Measurements from ENCODE around the gene CFAP65. TPM values are rescaled to one million over a fixed set of nuclear protein-coding genes. Genes with fewer than 3 reads are reported as not detected.

CFAP65 gene
- total and polyA plus RNA-seq, 7 donors: under 0.01 to 0.10 (median under 0.01) TPM; not detected in 4

- Histone ChIP-seq H3K27ac (no peak overlapping the region), H3K36me3 (no peaks in the 10 kb centered on the region), H3K9me3 (no peaks in the 10 kb centered on the region), H3K27me3 (peaks cover 53 to 84% (median 69%) of the 10 kb centered on the region in 3 donors), H3K4me1 (peaks cover 0 to 35% (median 24%) of the 10 kb centered on the region in 4 donors), H3K4me3 (no peak overlapping the region)
- intact Hi-C loops (cut with DNase I): no loop called here
- no peak for DNase-seq
- TF ChIP-seq EP300 (IDR thresholded peaks at IDR 0.05): no peak
- no peak for TF ChIP-seq POLR2AphosphoS5 (IDR thresholded peaks at IDR 0.05)
- no peak for TF ChIP-seq CTCF (IDR thresholded peaks at IDR 0.05)
- TF ChIP-seq POLR2A (IDR thresholded peaks at IDR 0.05): no peak
- 18 to 19% methylated on average over 5 of the region's 5 CpGs for WGBS, 2 donors
These were observed 77.7 kb downstream of the CFAP65 start for GRCh38 chr2:218963601-218964000.

- TF ChIP-seq EP300 (IDR thresholded peaks at IDR 0.05): no peak
- no peak for TF ChIP-seq POLR2AphosphoS5 (IDR thresholded peaks at IDR 0.05)
- TF ChIP-seq POLR2A (IDR thresholded peaks at IDR 0.05): no peak
- no peak for TF ChIP-seq CTCF (IDR thresholded peaks at IDR 0.05)
- no peaks in the 10 kb centered on the region for H3K36me3 ChIP-seq
- no peaks in the 10 kb centered on the region for H3K9me3 ChIP-seq
- H3K4me3 ChIP-seq: no peak overlapping the region
- H3K27me3 ChIP-seq: peaks cover 53 to 87% (median 75%) of the 10 kb centered on the region in 3 donors
- WGBS, 2 donors: 3 to 5% methylated on average over 42 of the region's 42 CpGs
- peaks cover 0 to 35% (median 24%) of the 10 kb centered on the region in 4 donors for H3K4me1 ChIP-seq
- H3K27ac ChIP-seq: no peak overlapping the region
- no peak for DNase-seq
- intact Hi-C loops (cut with DNase I): no loop called here
These were observed 78.3 kb downstream of the CFAP65 start for GRCh38 chr2:218962859-218963492.

- no peak overlapping the region for H3K4me3 ChIP-seq
- peaks cover 53 to 90% (median 75%) of the 10 kb centered on the region in 3 donors for H3K27me3 ChIP-seq
- H3K36me3 ChIP-seq: no peaks in the 10 kb centered on the region
- H3K27ac ChIP-seq: no peak overlapping the region
- TF ChIP-seq POLR2A (IDR thresholded peaks at IDR 0.05) (no peak), POLR2AphosphoS5 (IDR thresholded peaks at IDR 0.05) (no peak), EP300 (IDR thresholded peaks at IDR 0.05) (no peak), CTCF (IDR thresholded peaks at IDR 0.05) (no peak)
- 17 to 20% methylated on average over 34 of the region's 34 CpGs for WGBS, 2 donors
- intact Hi-C loops (cut with DNase I): no loop called here
- no peak for DNase-seq
- no peaks in the 10 kb centered on the region for H3K9me3 ChIP-seq
- peaks cover 0 to 35% (median 24%) of the 10 kb centered on the region in 4 donors for H3K4me1 ChIP-seq
These were observed 79.4 kb downstream of the CFAP65 start for GRCh38 chr2:218961651-218962570.

- no peak overlapping the region for H3K27ac ChIP-seq
- no peak overlapping the region for H3K4me3 ChIP-seq
- no peaks in the 10 kb centered on the region for H3K9me3 ChIP-seq
- TF ChIP-seq CTCF (IDR thresholded peaks at IDR 0.05) (no peak), POLR2A (IDR thresholded peaks at IDR 0.05) (no peak), POLR2AphosphoS5 (IDR thresholded peaks at IDR 0.05) (no peak), EP300 (IDR thresholded peaks at IDR 0.05) (no peak)
- H3K27me3 ChIP-seq: peaks cover 53 to 94% (median 75%) of the 10 kb centered on the region in 3 donors
- no peaks in the 10 kb centered on the region for H3K36me3 ChIP-seq
- DNase-seq: no peak
- H3K4me1 ChIP-seq: peaks cover 0 to 35% (median 24%) of the 10 kb centered on the region in 4 donors
- intact Hi-C loops (cut with DNase I): no loop called here
- WGBS, 2 donors: 9 to 10% methylated on average over 4 of the region's 4 CpGs
These were observed 80.1 kb downstream of the CFAP65 start for GRCh38 chr2:218961229-218961628.
